GM12878 (cell line): ENCODE measurements around the gene POR.

Experiments used
- BHLHE40 ChIP-seq, 2 experiments: fragments of 450-650 bp in 1 of 2; IDR thresholded peaks; 2 replicates each; pipeline ENCODE4 v1.6.1; 2011 to 2017; ENCODE audit warnings: low read depth in 2 of 2, borderline replicate concordance in 1 of 2, improper control_type of control experiment in 1 of 2, low read length in 1 of 2, mild to moderate bottlenecking in 1 of 2
- CTCF ChIP-seq, 3 experiments: IDR thresholded peaks in 2 of 3; conservative IDR thresholded peaks in 1 of 3; 2 replicates each; pipeline ENCODE4 v1.5.1; 2011; ENCODE audit warnings: low read depth in 3 of 3, low read length in 3 of 3, mild to moderate bottlenecking in 3 of 3, control low read depth in 2 of 3, moderate library complexity in 2 of 3, inconsistent platforms in 1 of 3, mixed read lengths in 1 of 3; ENCODE audit not compliant: control insufficient read depth in 2 of 3, insufficient read depth in 1 of 3; ENCODE audit errors: extremely low read depth in 1 of 3
- EP300 ChIP-seq, 2 experiments: fragments of 150-350 bp in 1 of 2; IDR thresholded peaks; 2 replicates each; pipeline ENCODE4 v1.6.1; 2011 to 2012; ENCODE audit warnings: low read depth in 2 of 2, low read length in 2 of 2, borderline replicate concordance in 1 of 2, improper control_type of control experiment in 1 of 2, inconsistent platforms in 1 of 2; ENCODE audit not compliant: control insufficient read depth in 1 of 2
- PAX8 ChIP-seq: fragments of 450-650 bp; IDR thresholded peaks from 2 replicates; pipeline ENCODE4 v1.6.1; 2017; ENCODE audit warnings: mild to moderate bottlenecking, moderate library complexity
- POLR2AphosphoS5 ChIP-seq: IDR thresholded peaks from 2 replicates; pipeline ENCODE4 v1.6.1; 2011; ENCODE audit warnings: mild to moderate bottlenecking, low read length, inconsistent platforms
- RAD21 ChIP-seq: IDR thresholded peaks from 2 replicates; pipeline ENCODE4 v1.6.1; 2011; ENCODE audit warnings: mild to moderate bottlenecking, low read depth, low read length, moderate library complexity; ENCODE audit not compliant: insufficient read depth
- RFX5 ChIP-seq: IDR thresholded peaks from 2 replicates; pipeline ENCODE4 v1.6.1; 2011; ENCODE audit warnings: low read depth, low read length, improper control_type of control experiment
- SIN3A ChIP-seq: IDR thresholded peaks from 2 replicates; pipeline ENCODE4 v1.6.1; 2012; ENCODE audit warnings: low read depth, low read length, improper control_type of control experiment
- TAF1 ChIP-seq: IDR thresholded peaks from 2 replicates; pipeline ENCODE4 v1.6.1; 2011; ENCODE audit warnings: mild to moderate bottlenecking, low read depth, low read length, borderline replicate concordance
- ZBTB33 ChIP-seq: fragments of 450-650 bp; IDR thresholded peaks from 2 replicates; pipeline ENCODE4 v1.6.1; 2017; ENCODE audit warnings: mild to moderate bottlenecking
- ZNF274 ChIP-seq: IDR thresholded peaks from one replicate; pipeline ENCODE4 v1.8.0; 2011; ENCODE audit not compliant: insufficient read length, insufficient read depth

DNA sequence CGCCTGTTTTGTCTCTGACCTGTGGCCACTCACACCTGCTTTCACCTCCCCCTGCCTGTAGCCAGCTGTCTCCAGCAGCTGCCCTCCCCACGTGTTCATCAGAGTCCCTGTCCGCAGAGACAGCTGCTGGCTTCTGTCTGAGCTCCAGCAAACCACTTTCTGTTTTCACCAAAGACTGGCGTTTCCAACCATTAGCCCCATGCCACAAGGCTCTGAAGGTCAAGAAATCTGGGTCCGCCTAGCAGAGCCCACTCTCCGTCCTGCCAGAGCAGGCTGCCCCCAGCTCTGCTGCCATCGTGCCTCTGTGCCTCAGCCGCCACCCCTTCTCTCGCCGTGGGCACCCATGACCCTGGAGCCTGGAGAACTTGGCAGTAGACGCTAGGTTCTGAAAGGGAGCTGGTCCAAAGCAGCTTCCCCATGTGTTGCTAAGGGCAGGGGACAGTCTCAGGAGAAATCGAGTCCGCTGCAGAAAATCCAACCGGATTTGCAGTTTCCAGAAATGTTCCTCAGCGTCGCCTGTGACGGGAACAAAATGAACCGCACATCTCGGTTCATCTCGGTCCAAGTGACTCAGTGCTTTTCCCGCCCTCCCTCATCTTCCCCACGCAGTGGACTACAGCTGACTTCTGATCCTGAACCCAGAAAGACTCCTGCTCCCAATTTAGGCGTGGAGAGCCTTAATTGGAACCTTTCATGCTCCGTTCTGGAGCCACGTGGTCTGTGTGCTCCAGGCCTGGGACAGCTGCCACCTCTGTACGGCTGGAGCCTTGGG lies 51.4 kb downstream of the POR start:
- TF ChIP-seq SIN3A (no peak), PAX8 (no peak), RFX5 (no peak), CTCF (IDR thresholded peaks at IDR 0.05 in 2 of 3, conservative IDR thresholded peaks at IDR 0.05 in 1 of 3; ENCODE audit: control insufficient read depth in 2 of 3, extremely low read depth in 1 of 3, insufficient read depth in 1 of 3, low read depth in 3 of 3, low read length in 3 of 3) (no peak), RAD21 (no peak), POLR2AphosphoS5 (no peak), ZBTB33 (no peak), BHLHE40 (IDR thresholded peaks at IDR 0.05; ENCODE audit: borderline replicate concordance in 1 of 2, low read depth in 2 of 2, low read length in 1 of 2) (no peak), ZNF274 (no peak), EP300 (IDR thresholded peaks at IDR 0.05; ENCODE audit: borderline replicate concordance in 1 of 2, control insufficient read depth in 1 of 2, low read depth in 2 of 2, low read length in 2 of 2) (no peak), TAF1 (no peak)
